ENCODE data around the gene GUCA2A.
"Not testable (repeated sequence)": the region's sequence is repeated elsewhere in the genome, so short reads cannot be mapped to it uniquely, and the experiment has no call there.

The GUCA2A gene, protein sequence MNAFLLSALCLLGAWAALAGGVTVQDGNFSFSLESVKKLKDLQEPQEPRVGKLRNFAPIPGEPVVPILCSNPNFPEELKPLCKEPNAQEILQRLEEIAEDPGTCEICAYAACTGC

GRCh38 chr1:42164551-42165420 is at the start of gene GUCA2A:
Gene GUCA2A, minus strand, starts transcription at chr1:42164745. Its CDS starts 33 bp downstream, at chr1:42164712.
- H3K4me3 ChIP-seq, result no peak within 1 kb of the TSS
- H3K27ac ChIP-seq, result no peak within 1 kb of the TSS

GRCh38 chr1:42211224-42211623 is 46.7 kb upstream of the GUCA2A start:
- Histone ChIP-seq H3K27ac (no peak overlapping the region), H3K4me3 (no peak overlapping the region)

DNA sequence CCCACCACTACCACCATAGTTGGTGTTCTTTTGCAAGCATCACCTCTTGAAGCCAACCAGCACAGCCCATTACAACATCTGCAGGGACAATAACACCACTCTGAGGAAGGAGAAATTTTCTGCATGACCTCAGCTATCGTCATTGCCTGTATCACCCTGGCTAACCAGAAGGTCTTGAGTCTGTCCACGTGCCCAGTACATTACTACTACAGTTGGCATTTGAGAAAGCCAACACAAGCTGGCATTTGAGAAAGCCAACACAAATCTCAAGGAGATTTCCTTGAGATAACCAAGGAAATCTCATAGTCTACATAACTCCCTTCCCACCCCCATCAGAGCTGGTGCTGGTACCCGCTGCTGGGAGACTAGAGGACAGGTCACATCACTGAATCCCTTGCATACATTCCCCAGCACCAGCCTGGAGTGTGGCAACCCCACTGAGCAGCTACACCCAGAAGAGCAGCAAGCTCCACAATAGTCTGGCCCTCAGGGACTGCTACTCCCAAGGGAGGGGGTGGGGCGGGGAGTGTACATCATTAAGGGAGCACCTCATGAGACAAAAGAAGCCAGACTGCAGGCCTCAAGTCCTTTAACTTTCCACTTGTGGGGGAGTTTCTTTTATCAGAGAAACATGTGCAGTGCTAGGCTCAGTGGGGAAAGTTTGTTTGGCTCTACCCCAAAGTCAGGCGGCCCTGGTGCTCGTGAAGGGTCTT is 46.0 kb upstream of the GUCA2A start:
- Histone ChIP-seq H3K27ac (no peak overlapping the region), H3K4me3 (no peak overlapping the region)

DNA sequence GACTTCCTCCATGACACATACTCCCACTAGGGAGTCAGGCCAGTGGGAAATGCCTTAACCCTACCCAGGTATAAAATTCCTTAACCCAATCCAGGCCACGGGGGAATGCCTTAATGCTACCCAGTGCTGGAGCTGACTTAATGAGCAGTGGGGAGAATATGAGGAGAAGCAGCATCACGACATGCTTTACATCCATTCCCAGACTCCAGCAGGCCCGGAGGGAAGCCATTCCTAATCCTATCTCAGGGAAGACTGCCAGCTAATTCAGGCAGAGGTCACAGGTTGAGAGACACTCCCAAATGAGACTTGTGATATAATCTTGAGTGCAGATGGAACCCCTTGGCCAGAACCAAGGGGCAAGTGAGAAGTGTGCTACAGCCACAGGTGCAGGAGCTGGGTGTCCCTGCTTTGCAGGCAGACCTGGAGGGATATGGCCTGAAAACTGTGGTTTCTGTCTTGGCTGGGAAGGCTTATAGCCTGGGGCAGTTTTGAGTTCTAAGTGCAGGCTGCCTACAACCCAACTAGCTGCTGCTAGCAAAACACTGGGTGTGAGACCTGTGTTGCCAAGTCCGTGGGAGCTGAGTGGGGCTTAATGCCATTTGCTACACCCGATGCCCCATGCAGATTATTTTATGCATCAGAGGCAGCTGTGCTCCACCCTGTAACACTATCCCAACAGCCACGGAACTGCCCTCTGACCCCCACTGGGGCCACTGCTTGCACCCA is 45.1 kb upstream of the GUCA2A start:
- Histone ChIP-seq H3K4me3 (no peak overlapping the region), H3K27ac (no peak overlapping the region)

DNA sequence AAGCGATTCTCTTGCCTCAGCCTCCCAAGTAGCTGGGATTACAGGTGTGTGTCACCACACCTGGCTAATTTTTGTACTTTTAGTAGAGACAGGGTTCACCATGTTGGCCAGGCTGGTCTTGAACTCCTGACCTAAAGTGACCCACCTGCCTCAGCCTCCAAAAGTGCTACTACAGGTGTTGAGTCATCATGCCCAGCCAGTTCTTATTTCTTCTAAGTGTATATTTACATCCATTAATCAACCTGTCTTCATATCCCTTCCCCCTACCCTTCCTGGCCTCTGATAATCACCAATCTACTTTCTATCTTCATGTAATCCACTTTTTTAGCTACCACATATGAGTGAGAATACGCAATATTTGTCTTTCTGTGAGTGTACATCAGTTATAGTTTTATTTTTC is 42.4 kb upstream of the GUCA2A start:
- not testable (repeated sequence) for H3K4me3 ChIP-seq, H3K27ac ChIP-seq

GRCh38 chr1:42206164-42206563 is 41.6 kb upstream of the GUCA2A start:
- H3K27ac ChIP-seq, result no peak overlapping the region
- H3K4me3 ChIP-seq, result no peak overlapping the region

DNA sequence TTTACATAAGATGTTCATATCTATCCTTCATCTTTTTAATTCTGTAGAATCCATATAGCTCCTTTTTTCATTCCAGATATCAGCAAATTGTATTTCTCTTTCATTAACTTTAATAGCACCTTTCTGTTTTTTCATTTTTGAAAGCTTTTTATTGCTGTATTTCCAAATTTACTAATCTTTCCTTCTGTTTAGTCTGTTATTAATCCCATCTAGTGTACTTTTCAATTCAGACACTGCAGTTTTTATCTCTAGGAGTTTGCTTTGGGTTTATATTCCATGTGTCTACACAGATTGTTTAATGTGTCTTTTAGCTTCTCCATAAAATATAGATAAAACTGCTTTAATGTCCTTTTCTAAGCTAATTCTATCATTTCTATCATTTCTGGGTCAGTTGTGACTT is 37.4 kb upstream of the GUCA2A start:
- Histone ChIP-seq H3K27ac (no peak overlapping the region), H3K4me3 (no peak overlapping the region)

GRCh38 chr1:42198251-42198650 is 33.7 kb upstream of the GUCA2A start:
- Histone ChIP-seq H3K4me3 (no peak overlapping the region), H3K27ac (no peak overlapping the region)

- H3K4me3 ChIP-seq, result no peak overlapping the region
- no peak overlapping the region for H3K27ac ChIP-seq
Measured at GRCh38 chr1:42195841-42196240, 31.3 kb upstream of the GUCA2A start.

GRCh38 chr1:42192106-42192505 is 27.6 kb upstream of the GUCA2A start:
- Histone ChIP-seq H3K27ac (no peak overlapping the region), H3K4me3 (no peak overlapping the region)

DNA sequence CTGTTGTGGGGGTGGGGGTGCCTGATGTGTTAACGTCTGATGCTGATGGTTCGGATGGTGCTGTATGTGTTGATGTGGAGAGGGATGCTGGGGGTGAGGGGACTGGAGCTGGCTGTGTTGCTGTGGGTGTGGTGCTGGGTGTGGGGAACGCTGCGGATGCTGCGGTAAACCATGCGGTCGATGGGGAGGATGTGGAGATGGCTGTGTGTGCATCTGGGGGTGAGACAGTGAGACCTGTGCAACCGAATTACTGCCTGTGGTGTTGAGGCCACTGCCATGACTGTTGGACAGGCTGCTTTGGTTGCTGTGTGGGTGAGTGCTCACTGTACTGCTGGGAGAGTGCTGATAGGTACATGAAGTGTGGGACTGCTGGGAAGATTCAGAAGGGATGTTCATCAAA is 26.8 kb upstream of the GUCA2A start:
- H3K27ac ChIP-seq, result no peak overlapping the region

DNA sequence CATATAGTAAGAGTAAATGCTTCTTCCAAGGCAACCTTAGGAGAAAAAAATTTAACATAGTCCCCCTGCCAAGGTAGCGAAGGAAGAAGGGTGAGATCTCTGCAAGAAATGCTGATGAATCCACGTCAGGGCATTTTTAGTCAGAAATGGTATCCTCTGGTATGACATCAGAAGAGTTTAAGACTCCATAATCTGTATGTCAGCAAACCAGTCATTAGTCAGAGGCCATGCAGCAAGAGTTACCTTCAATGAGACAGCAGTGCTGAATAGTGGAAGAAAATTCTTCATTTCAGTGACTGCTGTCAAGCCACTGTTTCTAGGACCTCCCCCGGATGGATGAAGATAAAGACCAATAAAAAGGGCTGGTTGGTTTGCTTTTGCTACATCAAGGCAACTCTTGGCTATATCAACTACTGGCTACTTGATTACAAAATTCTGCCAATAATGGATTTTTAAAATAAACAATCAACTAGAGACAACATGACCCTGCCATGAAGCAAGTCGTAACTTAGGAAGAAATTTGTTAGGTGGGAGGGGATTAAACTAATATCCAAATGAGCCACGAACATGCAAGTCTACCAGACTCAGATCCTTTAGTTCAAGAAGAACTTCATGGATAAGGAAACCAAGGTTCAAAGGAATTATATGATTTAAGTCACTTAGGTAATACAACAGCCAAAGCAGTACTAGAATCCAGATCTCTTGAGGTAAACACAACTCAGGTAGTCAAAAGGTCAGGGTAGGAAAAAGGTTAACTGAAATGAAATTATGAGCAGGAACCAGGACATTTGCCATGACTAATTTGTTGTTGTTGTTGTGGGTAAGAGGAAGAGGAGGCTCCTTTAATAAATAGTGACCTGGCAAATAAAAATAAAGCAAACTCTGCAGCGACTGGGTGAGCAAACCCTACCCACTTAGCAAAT is 25.6 kb upstream of the GUCA2A start:
- H3K27ac ChIP-seq, result no peak overlapping the region
- no peak overlapping the region for H3K4me3 ChIP-seq

More for the DNA sequence above, 26.8 kb upstream of the GUCA2A start:
- no peak overlapping the region for H3K4me3 ChIP-seq

GRCh38 chr1:42186152-42186551 is 21.6 kb upstream of the GUCA2A start:
- Histone ChIP-seq H3K4me3 (no peak overlapping the region), H3K27ac (no peak overlapping the region)

- no peak overlapping the region for H3K4me3 ChIP-seq
- no peak overlapping the region for H3K27ac ChIP-seq
Measured at GRCh38 chr1:42184616-42185015, 20.1 kb upstream of the GUCA2A start.

GRCh38 chr1:42183957-42184268 is 19.4 kb upstream of the GUCA2A start:
- H3K4me3 ChIP-seq, result no peak overlapping the region
- H3K27ac ChIP-seq, result no peak overlapping the region

DNA sequence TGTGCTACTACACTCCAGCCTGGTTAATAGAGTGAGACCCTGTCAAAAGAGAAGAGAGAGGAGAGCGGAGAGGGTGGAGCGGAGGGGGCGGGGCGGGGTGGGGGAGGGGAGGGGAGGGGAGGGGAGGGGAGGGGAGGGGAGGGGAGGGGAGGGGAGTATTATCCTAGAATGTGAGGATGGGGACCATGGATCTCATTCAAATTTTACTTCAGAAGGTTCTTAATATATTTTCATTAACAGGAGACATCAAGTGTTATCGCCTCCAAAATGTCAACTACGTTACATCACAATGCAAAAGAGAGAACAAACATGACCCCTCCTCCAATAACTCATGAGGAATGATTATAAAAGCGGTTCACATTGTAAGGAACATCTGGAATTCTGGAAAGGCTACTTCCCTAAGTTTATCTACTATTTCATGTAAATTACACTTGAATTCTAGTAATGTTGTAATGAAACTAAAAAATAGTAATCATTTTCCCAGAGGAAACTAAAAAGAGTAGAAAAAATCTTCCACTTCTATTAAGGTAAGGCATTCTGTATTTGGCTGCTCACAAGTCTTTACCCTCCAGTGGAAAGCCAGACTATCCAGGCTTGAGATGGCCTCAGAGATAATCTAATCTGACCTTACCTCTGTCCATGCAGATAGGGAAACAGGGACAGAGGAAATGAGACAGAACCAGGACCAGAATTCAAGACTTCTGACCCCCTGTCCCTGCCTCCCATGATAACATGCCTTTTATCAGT is 18.8 kb upstream of the GUCA2A start:
- no peak overlapping the region for H3K4me3 ChIP-seq
- no peak overlapping the region for H3K27ac ChIP-seq

DNA sequence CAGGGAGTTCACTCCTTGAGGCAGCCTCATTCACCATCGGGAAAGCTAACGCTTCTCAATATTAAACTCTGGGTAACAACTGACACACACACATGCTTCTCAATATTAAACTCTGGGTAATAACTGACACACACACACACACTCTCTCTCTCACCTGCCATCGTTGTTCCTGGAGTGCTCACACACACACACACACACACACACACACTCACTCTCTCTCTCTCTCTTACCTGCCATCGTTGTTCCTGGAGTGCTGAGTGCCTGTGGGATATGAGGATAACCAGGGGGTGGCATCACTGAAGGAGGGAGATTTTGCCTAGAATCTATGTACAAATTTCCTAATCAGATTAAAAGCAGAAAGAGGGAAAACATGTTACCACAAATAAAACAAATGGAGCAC is 17.1 kb upstream of the GUCA2A start:
- Histone ChIP-seq H3K27ac (no peak overlapping the region), H3K4me3 (no peak overlapping the region)

GRCh38 chr1:42179900-42180329 is 15.4 kb upstream of the GUCA2A start:
- Histone ChIP-seq H3K27ac (peak overlapping the region in 1 of 21 experiments; percentile 28), H3K4me3 (no peak overlapping the region)

- Histone ChIP-seq H3K27ac (peak overlapping the region in 1 of 21 experiments; percentile 28), H3K4me3 (no peak overlapping the region)
Measured at GRCh38 chr1:42179275-42179674, 14.7 kb upstream of the GUCA2A start.

All from skin epidermis (tissue), 12 donors.